GM19463 (cell line): ENCODE results near the gene ABTB1.
"Not testable (repeated sequence)": the region's sequence is repeated elsewhere in the genome, so short reads cannot be mapped to it uniquely, and the experiment has no call there.

Experiments used
- ATAC-seq: cut with Tn5 transposase; IDR thresholded peaks from one replicate; pipeline ENCODE4 v1.9.1; 2021; ENCODE audit warnings: mild to moderate bottlenecking, moderate library complexity; ENCODE audit not compliant: unreplicated experiment

ABTB1 gene

DNA sequence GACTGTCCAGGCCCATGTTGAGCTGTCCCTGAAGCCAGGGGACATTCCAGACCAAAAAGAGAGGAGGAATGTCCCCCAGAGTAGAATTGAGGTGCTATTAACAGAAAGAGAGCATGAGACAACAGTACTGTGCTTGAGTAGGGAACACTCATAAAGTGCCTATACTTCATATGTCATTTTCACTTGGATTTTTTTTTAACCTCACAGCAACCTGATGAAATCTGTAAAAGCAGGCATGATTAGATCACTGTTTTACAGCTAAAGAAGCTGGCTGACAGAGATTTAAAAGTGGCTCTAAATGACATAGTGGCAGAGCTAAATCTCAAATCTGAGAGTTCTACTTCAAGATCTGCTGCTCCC, 24.9 kb upstream of the ABTB1 start:
- no peak for ATAC-seq

DNA sequence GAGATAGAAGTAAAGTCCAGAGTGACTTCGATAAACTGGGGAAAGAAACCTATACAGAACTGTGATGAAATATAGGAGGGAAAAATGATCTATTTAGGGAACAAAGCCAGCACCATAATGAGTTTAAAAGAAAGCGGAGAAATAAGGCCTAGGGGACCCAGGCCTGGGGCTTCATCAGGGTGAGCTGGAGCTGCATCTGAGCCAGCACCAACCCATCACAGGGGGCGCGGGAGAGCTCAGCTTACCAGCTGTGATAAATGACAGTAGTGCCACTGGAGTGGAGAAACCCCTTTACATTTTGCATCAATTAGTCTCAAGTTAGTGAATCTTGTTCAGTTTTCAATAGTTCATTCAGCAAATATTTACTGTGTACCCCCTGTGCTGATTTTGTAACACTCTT, 22.5 kb upstream of the ABTB1 start:
- no peak for ATAC-seq

DNA sequence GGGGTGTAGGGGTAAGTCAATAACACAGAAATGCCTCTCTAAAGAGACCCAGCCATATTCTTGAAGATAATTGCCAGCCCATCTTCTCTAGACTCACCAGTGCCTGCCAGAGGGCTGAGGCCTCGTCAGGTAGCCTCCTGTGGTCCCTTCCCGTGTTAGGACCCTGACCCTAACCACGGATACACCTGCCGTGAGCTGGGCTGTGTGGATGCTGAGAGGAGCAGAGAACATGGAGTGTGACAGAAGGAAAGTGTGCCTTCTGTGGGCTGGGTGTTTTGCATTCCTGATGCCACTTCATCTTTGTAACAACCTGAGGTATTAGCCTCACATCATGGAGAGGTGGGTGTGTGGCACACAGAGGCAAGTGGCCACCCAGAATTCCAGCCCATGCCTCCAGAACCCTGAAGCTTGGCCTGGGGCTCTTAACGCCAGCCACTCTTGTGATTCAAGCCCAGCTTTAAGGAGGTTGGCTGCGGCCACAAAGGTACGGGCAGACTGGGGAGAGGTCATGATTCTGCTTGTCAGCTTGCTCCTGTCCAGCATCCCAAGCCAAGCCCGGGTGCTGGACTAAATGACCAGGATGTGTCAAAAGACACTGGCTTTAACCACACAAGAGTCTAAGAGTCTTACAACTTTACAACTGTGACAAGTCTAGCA, 21.1 kb upstream of the ABTB1 start:
- ATAC-seq, result no peak

DNA sequence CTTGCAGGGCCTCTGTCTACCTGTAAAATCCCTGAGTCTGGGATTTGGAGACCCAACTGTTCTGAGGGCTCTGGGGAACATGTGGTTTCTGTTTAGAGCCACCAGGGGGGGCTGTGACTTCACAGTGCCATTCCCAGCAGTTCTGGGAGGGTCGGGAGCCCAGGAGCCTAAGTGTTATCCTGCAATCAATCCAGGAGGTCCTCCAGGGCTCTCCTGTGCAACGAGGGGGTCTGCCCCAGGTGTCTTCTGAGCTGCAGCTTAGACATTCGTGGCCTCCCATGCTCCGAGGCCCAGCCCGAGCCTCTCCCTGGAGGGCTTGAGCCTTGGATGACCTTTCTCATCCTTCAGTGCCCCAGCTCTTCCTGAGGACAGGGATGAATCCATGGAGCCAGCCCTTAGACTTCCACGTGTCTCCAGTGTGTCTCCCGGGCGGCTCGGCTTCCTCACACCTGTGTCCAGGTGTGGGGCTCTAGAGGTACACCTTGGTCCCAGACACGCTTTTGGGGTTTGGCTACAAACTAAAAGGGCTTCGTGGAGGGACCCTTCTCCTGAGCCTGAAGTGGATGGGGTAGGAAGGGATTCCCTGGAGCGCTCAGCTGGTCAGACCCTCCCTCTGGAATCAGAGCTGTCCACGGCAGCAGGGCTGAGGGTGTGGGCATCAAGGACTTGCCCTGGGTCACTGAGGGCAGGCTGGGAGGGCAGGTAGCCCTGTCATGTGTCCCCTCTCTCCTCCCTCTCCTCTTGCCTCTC, 20.3 kb upstream of the ABTB1 start:
- no peak for ATAC-seq

DNA sequence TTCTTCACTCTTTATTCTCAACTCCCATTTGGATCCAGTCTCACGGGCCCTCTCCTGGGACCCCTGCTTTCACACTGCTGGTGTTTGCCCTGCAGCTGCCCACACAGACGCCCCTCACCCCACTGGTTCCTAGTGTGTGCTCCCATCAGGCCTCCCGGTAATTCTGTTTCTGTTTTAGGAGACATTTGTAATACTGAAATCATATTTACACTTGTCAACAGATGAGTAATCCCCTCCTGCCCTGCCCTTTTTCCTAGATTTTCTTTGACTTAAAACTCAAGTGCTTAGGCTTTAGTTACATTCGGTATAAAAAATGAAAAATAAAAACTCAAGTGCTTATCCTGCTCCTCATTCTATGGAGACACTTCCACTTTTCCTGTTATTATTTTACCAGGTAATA, 18.4 kb upstream of the ABTB1 start:
- ATAC-seq, result no peak

DNA sequence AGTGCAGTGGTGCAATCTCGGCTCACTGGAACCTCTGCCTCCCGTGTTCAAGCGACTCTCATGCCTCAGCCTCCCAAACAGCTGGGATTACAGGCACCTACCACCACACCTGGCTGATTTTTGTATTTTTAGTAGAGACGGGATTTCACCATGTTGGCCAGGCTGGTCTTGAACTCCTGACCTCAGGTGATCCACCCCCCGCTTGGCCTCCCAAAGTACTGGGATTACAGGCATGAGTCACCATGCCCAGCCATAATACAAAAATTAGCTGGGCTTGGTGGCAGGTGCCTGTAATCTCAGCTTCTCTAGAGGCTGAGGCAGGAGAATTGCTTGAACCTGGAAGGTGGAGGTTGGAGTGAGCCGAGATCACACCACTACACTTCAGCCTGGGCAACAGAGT, 17.8 kb upstream of the ABTB1 start:
- not testable (repeated sequence) for ATAC-seq

DNA sequence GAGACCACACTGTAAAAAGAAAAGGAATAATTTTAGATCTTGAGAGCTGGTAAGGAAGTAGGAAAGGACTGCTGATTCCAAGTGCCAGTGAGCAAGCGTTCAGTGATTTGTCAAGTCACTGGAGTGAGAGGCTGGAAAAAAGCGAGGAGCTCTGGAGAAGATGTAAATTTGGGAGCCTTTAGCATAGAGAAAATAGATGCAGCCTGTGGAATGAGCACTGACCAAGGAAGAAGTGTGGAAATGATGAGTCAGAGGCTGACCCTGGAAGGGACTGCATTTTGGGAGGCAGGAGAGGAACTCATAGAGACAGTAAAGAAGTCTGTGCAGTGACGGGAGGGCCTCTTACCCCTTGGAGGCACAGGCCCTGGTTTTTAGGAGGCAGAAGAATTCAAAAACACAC, 17.1 kb upstream of the ABTB1 start:
- no peak for ATAC-seq

DNA sequence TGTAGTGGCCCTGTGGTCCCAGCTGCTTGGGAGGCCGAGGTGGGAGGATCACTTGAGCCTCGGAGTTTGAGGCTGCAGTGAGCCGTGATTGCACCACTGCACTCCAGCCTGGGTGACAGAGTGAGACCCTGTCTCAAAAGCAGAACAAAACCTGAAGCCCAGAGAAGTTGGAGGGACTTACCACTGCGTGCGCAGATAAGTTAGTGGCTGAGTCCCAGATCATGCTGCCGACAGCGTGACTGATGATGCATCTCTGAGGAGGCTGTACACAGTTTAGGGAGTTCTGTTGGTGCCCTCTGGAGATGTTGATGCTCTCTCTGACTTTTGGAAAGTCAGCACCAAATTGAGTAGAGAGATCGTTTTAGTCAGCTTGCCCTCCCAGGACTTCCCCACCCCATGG, 15.8 kb upstream of the ABTB1 start:
- no peak for ATAC-seq

DNA sequence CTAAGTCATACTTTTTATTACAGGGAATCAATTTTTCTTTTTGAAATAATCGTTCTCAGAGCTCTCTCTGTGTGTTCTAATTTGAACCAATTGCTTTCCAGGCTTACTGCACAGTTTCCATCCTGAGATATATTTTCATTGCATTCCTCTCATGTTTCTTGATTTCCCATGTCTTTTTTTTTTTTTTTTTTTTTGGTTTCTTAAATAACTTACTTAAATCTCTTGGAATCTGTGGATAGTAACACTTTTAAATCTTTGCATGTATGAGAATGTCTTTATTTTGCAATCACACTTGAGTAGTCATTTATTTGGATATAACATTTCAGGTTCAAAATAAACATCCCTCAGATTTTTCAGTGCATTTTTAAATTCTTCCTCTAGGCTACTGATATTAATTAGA, 14.5 kb upstream of the ABTB1 start:
- no peak for ATAC-seq

DNA sequence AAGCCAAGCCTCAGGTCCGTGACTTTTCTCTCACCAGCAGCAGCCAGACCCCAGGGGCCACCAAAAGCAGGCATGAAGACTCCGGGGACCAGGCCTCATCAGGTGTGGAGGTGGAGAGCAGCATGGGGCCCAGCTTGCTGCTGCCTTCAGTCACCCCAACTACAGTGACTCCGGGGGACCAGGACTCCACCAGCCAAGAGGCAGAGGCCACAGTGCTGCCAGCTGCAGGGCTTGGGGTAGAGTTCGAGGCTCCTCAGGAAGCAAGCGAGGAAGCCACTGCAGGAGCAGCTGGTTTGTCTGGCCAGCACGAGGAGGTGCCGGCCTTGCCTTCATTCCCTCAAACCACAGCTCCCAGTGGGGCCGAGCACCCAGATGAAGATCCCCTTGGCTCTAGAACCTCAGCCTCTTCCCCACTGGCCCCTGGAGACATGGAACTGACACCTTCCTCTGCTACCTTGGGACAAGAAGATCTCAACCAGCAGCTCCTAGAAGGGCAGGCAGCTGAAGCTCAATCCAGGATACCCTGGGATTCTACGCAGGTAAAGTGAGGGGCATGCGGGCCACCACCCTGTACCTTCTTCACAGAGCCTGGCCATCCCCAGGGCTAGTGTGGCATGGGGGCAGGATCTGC, 12.0 kb upstream of the ABTB1 start:
- ATAC-seq, result no peak

DNA sequence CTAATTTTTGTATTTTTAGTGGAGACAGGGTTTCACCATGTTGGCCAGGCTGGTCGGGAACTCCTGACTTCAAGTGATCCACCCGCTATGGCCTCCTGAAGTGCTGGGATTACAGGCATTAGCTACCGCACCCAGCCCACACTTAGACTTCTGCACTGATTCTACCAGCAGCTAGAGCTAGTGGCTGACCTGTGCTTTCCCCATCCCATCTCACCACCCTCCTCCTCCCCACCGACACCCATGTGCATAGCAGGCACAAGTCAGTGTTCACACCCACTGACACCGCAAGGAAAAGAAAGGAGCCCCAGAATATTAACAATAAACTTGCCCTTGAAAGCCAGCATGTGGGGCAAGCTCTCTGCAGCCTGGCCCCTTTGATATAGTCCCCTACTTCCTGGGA, 11.2 kb upstream of the ABTB1 start:
- ATAC-seq, result no peak

DNA sequence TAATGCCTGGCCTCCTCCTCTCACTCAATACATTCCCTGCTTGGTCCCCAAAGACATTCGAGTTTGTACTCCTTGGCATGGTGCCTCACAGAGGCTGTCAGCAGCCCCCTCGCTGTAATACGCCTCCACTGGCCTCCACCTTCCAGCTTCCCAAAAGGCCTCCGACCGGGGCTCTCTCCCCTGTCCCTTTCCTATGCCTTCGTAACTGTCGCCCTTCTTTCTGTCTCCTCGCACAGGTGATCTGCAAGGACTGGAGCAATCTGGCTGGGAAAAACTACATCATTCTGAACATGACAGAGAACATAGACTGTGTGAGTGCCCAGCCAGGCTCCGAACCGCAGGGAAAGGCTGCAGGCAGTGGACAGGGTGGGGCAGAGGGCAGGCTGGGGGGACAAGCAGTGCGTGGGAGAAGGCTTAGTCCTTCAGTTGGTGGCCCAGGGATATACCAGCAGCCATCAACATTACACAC, 10.7 kb upstream of the ABTB1 start:
- no peak for ATAC-seq

DNA sequence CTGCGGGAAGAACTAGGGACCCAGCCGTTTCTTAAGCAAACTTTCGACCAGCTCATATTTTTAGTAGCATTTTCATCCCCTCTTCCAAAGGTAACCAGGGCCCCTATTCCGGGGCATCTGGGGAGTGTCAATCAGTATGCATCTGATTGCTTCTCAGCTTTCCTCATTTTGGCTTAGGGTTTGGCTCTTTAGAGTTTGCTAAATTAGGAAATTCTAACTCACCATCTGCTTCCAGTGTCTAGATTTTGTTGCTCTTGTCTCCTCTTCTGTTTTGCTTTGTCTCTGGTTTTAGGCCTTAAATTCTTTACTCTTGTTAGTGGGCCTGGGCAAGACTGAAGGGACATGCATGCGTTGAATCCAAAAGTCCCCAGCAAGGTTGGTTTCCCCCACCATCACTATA, 9.6 kb upstream of the ABTB1 start:
- no peak for ATAC-seq

DNA sequence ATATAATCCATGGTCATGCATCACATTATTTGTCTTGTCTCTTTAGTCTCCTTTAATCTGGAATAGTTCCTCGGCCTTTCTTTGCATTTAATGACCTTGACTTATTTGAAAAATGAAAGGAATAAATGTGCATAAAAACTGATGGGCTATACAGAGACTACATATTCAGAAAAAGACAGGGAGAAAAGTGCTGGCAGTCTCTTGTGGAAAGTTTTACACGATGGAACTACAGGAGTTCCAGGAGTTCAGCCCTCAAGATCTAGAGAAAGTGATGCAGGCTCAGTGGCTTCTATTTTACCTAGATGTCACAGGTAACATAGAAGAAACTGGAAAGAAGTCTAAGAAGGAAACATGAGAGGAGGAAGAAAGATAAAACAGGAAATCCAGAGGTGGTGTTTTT, 7.6 kb upstream of the ABTB1 start:
- ATAC-seq, result no peak

DNA sequence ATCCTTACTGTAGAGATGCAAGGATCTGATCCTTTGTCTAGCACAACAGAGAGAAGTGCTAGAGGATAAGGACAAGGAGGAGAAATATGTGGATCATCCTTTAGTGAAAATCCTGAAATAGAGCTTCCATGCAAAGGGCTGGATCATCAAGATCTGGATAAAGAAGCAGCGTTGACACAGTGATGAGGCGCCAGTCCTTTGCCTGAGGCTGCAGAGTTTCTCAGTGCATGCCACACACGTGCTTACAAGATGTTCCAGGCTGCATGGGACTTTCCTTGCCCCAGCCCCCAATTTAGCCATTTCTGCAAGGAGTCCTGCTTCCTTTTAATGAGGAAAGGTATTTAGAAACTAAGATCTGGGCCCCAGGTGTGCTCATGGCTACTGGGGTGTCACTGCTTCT, 7.2 kb upstream of the ABTB1 start:
- ATAC-seq, result no peak

DNA sequence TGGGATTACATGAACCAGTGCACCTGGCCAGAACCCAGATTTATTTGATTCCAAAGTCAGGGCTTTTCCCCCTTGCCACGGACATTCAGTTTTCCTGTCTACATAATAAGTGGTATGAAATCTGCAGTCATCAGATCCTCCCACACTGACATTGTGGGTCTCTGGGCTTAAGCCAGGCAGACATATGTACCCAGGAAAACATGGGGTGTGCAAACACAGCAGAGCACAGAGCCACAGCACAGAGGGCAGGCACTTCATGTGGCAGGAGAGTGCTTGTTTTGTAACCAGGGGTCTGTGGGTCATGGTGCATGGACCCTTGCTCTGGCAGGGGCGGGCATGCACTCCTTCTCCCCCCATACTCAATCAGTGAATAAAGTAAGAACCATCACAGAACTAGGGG, 6.1 kb upstream of the ABTB1 start:
- no peak for ATAC-seq

DNA sequence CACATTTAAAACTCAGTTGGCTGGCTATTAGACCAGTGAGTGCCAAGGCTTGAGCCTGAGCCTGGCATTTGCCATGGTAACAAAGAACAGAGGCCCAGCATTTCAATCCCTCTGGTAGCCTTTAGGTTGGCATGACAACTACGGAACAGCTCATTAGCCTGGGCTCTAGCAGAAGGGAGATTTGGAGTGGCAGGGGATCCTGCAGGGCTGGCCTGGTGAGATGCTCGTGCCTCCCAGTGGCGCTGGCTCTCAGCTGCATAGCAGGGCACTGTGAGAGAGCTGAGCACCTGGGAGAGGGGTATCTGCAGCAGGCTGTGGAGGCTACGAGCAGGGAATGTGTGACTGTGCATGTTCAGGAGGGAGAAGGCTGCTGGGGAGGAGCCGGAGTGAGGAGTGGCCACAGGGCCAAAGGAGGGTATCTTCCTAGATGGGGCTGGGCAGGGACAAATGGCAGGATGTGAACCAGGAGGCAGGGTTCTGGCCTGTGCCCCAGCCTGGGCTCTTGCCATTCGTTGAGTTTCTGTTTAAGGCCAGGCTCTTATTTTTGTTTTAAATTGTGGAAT, 5.6 kb upstream of the ABTB1 start:
- ATAC-seq, result no peak

DNA sequence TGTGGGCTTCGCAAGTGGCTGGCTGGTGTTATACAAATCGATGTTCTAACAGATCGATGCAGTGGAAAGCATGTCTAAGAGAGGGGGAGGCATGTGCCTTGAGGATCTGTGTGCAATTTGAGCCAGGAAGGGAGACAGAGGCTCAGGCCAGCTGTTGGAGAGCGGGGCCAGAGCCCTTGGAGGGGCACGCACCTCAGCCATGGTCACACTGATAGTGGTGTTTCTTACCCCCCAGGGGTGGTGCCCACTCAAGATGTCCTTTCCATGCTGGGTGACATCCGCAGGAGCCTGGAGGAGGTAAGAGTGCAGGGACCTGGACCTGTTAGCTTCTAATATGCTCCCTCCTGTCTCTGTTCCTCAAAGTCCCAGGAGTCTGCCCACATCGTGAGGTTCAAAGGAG, 3.8 kb upstream of the ABTB1 start:
- ATAC-seq, result no peak

DNA sequence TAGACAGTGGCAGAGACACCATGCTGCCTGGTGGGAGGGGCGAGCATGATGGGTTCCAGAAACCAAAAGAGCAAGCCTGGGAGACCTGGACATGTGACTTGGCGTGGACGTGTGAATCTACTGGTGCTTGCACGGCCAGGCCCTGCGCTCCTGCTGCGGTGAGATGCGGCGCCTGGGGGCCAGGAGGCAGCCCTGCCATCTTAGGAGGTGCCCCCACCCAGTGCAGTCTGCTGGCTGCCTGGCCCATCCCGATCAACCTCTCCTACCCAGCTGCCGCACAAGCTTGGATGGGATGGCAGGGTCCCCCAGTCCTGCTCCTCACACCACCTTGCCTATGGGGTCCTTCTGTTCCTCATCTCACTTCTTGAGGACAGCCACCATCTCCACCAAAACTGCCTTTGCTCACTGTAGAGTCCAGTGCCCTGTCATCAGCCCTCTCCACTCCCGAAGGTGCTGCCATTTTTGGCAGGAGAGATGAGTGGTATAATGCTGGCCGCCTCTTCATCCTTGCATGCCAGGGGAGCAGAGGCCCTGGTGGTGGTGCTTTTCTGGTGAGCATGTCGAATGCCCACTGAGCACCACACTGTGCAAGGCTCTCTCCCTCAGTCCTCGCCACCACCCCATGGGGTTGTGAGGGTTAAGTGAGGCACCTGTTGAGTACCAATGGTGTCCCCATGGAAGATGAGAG, 3.1 kb upstream of the ABTB1 start:
- no peak for ATAC-seq

DNA sequence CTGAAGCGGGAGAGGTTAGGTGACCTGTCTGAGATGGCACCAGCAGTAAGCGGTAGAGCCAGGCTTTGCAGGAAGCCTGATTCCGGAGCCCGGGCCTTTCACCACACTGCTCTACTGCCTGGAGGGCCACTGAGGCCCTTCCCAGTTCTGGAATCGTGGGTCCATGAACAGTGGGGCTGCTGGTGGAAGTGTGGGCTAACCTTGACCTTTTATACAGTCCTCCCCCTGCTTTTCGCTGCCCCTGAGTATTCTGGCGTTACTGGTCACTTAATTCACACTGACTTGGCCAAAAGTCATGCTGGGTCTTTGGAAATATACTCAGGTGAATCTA, 2.6 kb upstream of the ABTB1 start:
- ATAC-seq, result no peak

DNA sequence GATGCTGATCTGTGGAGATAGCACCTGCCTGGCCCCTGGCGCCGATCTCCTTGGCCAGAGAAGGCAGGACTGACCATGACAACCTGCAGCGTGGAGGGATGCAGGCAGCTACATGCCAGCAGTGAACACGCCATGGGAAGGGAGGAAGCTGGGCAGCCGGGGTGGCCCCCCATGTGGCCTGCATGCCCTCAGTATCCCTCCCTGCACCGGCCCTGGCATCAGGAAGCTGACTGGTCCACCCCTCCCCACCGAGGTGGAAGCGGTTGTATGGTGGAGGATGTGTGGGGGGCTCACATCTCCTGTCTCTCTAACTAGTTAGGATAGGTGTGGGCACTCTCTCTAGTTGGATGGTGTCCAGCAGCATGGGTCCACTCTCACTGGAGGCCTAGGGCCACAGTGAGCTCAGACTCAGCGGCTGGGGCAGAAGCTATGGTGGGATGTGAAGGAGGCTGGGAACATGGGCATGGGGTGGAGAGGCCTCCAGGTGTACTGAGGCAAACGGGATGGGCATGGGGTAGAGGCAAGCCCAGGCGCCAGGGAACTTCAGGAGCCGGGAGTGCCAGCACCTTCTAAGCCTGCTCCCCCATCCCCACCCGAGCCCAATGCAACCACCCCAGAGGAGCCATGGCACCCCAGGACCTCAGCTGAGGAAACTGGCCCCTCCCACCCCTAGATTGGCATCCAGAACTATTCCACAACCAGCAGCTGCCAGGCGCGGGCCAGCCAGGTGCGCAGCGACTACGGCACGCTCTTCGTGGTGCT, 1.8 kb upstream of the ABTB1 start:
- no peak for ATAC-seq
